SK-N-SH treated with all-trans-retinoic acid at 6 μM for 48 hours (cell line): ENCODE results near the gene SAMD4A.

ENCODE experiments used
- BACH2 ChIP-seq: fragments of 250-450 bp; sonication (Bioruptor Pico); IDR thresholded peaks from 2 replicates; pipeline ENCODE4 v1.9.0; 2021; ENCODE audit warnings: mild to moderate bottlenecking, borderline replicate concordance
- ESRRG ChIP-seq: fragments of 250-450 bp; sonication (Bioruptor Pico); IDR thresholded peaks from 2 replicates; pipeline ENCODE4 v1.6.1; 2021; ENCODE audit warnings: mild to moderate bottlenecking
- ZFP30 ChIP-seq: fragments of 450-650 bp; formaldehyde crosslinking; IDR thresholded peaks from 2 replicates; pipeline ENCODE4 v1.5.0; 2022; ENCODE audit warnings: mild to moderate bottlenecking, moderate library complexity

- no peak for TF ChIP-seq ZFP30 (CRISPR knock-in tag)
- no peak for TF ChIP-seq ESRRG (CRISPR knock-in tag)
- no peak for TF ChIP-seq BACH2 (CRISPR knock-in tag)
Observed at GRCh38 chr14:54667026-54667744, 100.3 kb downstream of the SAMD4A start.
